ENCODE measurements around the gene RNF31.

DNA sequence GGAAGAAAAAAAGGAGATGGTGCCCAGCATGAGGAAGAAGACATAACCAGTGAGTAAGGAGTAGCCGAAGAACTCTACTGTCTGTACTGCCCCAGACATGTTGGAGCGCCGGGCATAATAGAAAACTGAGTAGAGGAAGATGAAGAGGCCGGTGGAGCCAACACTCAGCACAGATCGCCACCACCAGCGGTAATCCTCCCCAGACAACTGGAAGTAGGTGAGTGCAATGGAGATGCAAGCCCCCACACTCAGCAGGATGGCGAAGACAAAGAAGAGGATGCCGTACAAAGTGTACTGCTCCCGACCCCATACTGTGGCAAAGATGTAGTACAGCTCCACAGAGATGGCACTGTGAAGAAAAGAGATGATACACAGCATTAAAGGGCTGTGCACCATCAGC lies 42.2 kb downstream of the RNF31 start:
- TF ChIP-seq CTCF (conservative IDR thresholded peaks at IDR 0.05 in 1 of 2, IDR thresholded peaks at IDR 0.05 in 1 of 2; ENCODE audit: extremely low read depth in 1 of 2, insufficient read depth in 1 of 2, low read depth in 1 of 2, low read length in 2 of 2) (no peak), EZH2 (IDR thresholded peaks at IDR 0.05; ENCODE audit: borderline replicate concordance, low read length) (no peak)
